Adrenal gland (tissue), 5 donors: ENCODE measurements around the gene VPS37C.

Experiments used
- CTCF ChIP-seq, 6 experiments: fragments of 450-650 bp in 4 of 6; fragments of 200-600 bp in 2 of 6; sonication (generic) in 1 of 6; IDR thresholded peaks; 1 replicate in 5 of 6; 2 replicates in 1 of 6; pipeline versions ENCODE4 v1.5.1 to v1.8.0; 2016 to 2021; ENCODE audit warnings: antibody characterized with exemption in 6 of 6, mild to moderate bottlenecking in 2 of 6, moderate library complexity in 1 of 6
- POLR2A ChIP-seq, 2 donors: fragments of 450-650 bp; IDR thresholded peaks; one replicate each; pipeline ENCODE4 v1.6.1; 2017; ENCODE audit warnings: antibody characterized with exemption in 2 of 2, mild to moderate bottlenecking in 2 of 2, moderate library complexity in 1 of 2
- donor health status: DM: no; HTN: no; CAD: no.

GRCh38 chr11:61095021-61095420 lies 66.2 kb downstream of the VPS37C start:
- no peak for TF ChIP-seq CTCF (IDR thresholded peaks at IDR 0.05)
- TF ChIP-seq POLR2A (IDR thresholded peaks at IDR 0.05), result no peak
